GM18873 (cell line): ENCODE measurements around the gene SGCD.
"Not testable (repeated sequence)": the region's sequence is repeated elsewhere in the genome, so short reads cannot be mapped to it uniquely, and the experiment has no call there.

Experiments
- ATAC-seq: cut with Tn5 transposase; IDR thresholded peaks from one replicate; pipeline ENCODE4 v1.9.1; 2021; ENCODE audit warnings: mild to moderate bottlenecking, moderate library complexity, moderate number of reproducible peaks; ENCODE audit not compliant: unreplicated experiment, low FRiP score

The SGCD gene

DNA sequence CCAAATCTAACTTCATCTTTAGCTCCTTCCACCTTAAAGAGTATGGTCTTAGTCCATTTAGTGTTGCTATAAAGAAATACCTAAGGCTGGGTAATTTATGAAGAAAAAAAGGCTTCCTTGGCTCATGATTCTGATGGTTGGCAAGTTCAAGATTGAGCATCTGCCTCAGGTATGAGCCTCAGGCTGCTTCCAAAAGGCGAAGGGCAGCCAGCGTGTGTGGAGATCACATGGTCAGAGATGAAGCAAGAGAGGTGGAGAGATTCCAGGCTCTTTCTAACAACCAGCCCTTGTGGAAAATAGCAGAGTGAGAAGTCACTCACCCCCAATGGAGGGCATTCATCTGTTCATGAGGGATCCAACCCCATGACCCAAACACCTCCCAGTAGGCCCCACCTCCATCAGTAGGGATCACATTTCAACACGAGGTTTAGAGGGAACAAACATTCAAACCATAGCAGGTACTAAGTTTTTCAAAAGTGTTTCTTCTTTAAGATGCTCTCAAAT, 225.9 kb downstream of the SGCD start:
- no peak for ATAC-seq

GRCh38 chr5:156556666-156557406, 229.9 kb downstream of the SGCD start:
- no peak for ATAC-seq

DNA sequence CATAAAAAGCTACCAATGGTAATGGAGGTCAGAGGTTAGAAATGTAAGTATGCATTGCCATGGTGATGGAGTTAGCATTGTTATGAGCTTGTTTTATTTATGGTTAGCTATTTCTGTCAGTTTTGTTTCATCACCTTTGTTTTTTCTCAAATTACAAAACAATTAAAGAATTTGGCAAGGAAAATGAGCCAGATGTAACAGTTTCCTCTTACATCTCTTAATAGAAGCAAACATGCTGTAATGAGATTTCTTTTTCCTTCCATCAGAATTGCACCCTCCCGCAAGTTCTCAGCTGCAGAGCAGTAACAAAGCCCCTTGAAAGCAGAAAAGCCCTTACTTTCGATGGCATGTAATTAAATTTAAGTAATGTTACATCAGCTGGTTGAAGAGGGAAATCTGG, 233.0 kb downstream of the SGCD start:
- ATAC-seq, result no peak

- no peak for ATAC-seq
Measured at GRCh38 chr5:156561651-156562050, 234.7 kb downstream of the SGCD start.

DNA sequence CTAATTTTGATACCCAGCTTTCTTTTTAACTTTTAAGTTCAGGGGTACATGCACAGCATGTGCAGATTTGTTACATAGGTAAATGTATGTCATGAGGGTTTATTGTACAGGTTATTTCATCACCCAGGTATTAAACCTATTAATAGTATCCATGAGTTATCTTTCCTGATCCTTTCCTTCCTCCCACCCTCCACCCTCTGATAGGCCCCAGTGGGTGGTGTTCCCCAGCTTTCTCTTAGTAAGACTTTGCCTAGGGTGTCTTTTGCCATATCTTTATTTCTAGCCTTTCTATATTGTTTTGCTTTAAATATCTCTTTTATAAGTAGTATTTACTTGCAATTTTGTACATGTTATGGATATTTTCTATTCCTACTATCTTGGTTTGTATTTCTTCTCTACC, 243.7 kb downstream of the SGCD start:
- no peak for ATAC-seq

- no peak for ATAC-seq
Measured at GRCh38 chr5:156581725-156582124, 254.8 kb downstream of the SGCD start.

DNA sequence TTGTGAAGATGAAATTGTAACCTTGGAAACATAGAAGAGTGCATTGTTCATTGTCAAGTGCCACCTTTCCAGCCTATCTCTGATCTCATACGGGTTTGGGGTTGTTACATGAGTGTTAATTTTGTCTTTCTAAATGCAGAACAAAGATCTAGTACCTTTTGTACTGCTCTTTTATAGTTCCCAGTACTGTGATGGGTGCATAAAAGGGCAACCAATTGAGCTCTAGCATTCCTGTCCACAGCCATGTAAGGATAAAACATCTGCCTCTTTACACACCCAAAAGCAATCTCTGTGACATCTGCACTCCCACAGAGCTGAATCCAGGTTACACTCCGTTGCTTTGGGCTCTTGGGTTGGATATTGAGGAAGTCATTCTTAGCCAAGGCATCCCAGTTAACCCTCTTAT, 255.2 kb downstream of the SGCD start:
- ATAC-seq, result no peak

GRCh38 chr5:156584871-156585270, 257.9 kb downstream of the SGCD start:
- ATAC-seq, result no peak

GRCh38 chr5:156585999-156586398, 259.0 kb downstream of the SGCD start:
- ATAC-seq, result no peak

DNA sequence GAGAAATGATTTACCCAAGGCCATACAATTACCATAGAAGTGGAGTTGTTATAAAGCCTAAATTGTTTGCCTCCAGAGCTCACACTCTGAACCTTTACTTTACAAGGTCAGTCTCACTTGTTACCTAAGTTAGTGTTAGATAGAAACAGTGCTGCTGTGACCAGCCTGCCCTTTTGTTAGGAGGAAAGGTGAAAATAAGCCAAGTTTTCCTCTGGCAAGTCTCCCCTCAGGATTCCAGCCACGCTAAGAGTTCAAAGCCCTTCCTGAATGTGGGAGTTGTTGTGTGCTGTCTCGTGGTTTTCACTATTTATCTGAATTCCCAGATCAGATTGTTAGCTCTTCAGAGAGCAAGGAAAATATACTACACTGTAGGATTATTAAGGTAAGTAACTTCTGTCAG, 260.0 kb downstream of the SGCD start:
- no peak for ATAC-seq

DNA sequence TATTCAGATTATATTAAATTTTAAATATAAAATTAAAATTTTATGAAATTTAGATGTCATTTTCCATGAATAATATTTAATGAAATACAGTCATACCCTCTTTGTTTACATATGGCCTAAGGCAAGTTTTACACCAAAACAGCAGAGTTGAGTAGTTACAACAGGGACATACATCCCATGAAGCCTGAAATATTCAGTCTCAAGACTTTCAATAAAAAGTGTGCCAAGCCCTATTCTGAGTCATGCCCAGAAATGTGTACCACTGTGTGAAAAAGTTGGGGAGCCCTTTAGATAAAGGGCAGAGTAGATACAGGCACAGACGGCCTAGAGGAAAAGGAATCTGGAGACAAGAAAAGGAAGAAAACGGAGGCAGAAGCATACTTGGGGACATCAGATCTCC, 261.3 kb downstream of the SGCD start:
- no peak for ATAC-seq

DNA sequence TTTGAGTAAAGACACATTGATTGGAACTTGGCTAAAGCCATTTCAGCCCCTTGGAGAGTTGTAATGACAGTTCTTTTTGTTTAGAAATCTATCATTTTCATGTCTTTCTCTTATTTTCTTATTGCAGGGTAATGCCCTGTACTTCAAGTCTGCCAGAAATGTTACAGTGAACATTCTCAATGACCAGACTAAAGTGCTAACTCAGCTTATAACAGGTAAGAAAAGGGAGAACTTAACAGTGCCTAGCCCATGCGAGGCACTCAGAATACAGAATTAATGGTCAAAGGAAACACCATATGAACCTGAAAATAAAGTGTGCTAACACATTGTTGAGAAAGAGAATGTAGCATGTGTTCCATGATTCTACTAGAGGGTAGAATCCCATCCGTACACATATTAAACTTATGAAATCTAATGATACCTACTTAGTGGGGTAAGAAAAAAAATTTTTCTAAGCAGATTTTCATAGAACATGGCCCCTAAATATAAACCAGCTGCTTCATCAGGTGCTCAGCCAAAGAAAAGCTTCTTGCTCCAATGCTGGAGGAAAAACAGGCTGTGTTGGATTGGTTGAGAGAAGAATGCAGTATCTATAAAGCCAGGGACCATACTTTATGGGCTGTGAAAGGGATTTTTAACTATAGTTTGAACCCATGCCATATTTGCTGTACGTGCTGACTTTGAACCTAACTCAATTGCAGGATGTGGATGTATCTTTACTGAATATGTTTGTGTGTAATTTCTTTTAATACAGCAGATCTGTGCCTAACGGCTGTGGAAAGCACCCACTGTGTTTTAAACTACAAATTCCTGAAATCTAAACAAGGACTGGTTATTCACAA, 262.4 kb downstream of the SGCD start:
- no peak for ATAC-seq

DNA sequence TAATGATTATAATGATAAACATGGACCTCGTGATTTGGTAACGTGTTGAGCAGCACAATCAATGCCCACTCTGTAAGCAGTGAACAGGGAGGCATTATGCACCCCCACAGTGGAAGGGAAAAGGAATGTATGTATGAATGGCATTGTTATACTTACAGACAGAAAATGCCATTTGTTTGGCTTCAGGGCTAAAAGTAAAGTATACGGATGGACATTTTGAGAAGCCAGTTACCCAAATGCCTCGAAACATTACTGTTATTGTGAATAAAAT, 262.9 kb downstream of the SGCD start:
- no peak for ATAC-seq

- no peak for ATAC-seq
Measured at GRCh38 chr5:156590978-156591377, 264.0 kb downstream of the SGCD start.

- no peak for ATAC-seq
Measured at GRCh38 chr5:156591631-156592030, 264.7 kb downstream of the SGCD start.

- ATAC-seq, result no peak
Measured at GRCh38 chr5:156593546-156593945, 266.6 kb downstream of the SGCD start.

- ATAC-seq, result no peak
Measured at GRCh38 chr5:156594406-156594805, 267.4 kb downstream of the SGCD start.

- no peak for ATAC-seq
Measured at GRCh38 chr5:156595132-156595787, 268.3 kb downstream of the SGCD start.

- ATAC-seq, result no peak
Measured at GRCh38 chr5:156597276-156597675, 270.3 kb downstream of the SGCD start.

DNA sequence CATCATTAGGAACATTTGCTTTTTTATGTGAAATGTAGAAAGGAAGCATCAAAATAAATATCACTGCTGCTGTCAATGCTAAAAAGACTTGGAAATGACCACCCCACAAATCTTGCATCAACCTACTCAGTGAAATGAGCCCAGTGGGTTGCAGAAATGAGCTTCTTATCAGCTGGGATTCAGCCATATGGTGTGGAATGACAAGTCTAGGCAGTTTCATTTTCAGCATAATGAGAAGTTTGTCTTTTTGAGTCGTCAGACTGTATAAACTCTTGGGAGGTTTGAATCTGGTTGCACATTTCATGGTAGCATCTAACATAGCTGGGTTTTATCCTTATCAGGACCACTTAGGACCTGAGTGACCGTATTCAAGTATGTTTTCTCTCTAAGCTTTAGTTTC, 272.0 kb downstream of the SGCD start:
- no peak for ATAC-seq

GRCh38 chr5:156610582-156610981, 283.6 kb downstream of the SGCD start:
- ATAC-seq, result not testable (repeated sequence)
